NCI-H345 (cell line): ENCODE data around the gene RAMACL.

Source experiments
- DNase-seq: peaks from one replicate; lab custom pipeline; 2025; lab: John Stamatoyannopoulos, UW

Gene RAMACL

GRCh38 chr6:166618251-166618650 lies 31.8 kb upstream of the RAMACL start:
- no peak for DNase-seq

- DNase-seq = no peak
These were observed 30.9 kb upstream of the RAMACL start for GRCh38 chr6:166617359-166617758.

GRCh38 chr6:166616261-166617238 lies 30.1 kb upstream of the RAMACL start:
- DNase-seq = no peak

GRCh38 chr6:166615059-166615770 lies 28.7 kb upstream of the RAMACL start:
- DNase-seq = no peak

- DNase-seq = no peak
These were observed 28.1 kb upstream of the RAMACL start for GRCh38 chr6:166614589-166614988.

- no peak for DNase-seq
These were observed 27.7 kb upstream of the RAMACL start for GRCh38 chr6:166614171-166614583.

GRCh38 chr6:166613027-166613426 lies 26.5 kb upstream of the RAMACL start:
- no peak for DNase-seq

GRCh38 chr6:166612471-166612881 lies 26.0 kb upstream of the RAMACL start:
- no peak for DNase-seq

GRCh38 chr6:166611631-166612030 lies 25.2 kb upstream of the RAMACL start:
- no peak for DNase-seq

- DNase-seq = no peak
These were observed 23.6 kb upstream of the RAMACL start for GRCh38 chr6:166610069-166610468.

GRCh38 chr6:166608774-166609173 lies 22.3 kb upstream of the RAMACL start:
- DNase-seq = no peak

- no peak for DNase-seq
These were observed 19.3 kb upstream of the RAMACL start for GRCh38 chr6:166605752-166606151.

GRCh38 chr6:166604911-166605310 lies 18.4 kb upstream of the RAMACL start:
- DNase-seq = no peak

GRCh38 chr6:166604328-166604727 lies 17.9 kb upstream of the RAMACL start:
- no peak for DNase-seq

GRCh38 chr6:166603043-166603690 lies 16.7 kb upstream of the RAMACL start:
- no peak for DNase-seq

GRCh38 chr6:166601956-166602355 lies 15.5 kb upstream of the RAMACL start:
- no peak for DNase-seq

GRCh38 chr6:166600931-166601330 lies 14.5 kb upstream of the RAMACL start:
- DNase-seq = no peak

GRCh38 chr6:166599205-166599604 lies 12.7 kb upstream of the RAMACL start:
- no peak for DNase-seq

GRCh38 chr6:166598441-166599138 lies 12.1 kb upstream of the RAMACL start:
- peak; percentile 7 for DNase-seq

GRCh38 chr6:166597711-166598440 lies 11.4 kb upstream of the RAMACL start:
- DNase-seq = peak; percentile 32
